Stomach (tissue), 4 donors: Measurements from ENCODE around the gene SYNDIG1.

Source experiments
- EP300 ChIP-seq: sonication (generic); formaldehyde crosslinking; IDR thresholded peaks from one replicate; pipeline ENCODE4 v1.6.1; 2017; ENCODE audit warnings: antibody characterized with exemption
- POLR2AphosphoS5 ChIP-seq, 3 donors: sonication (generic); formaldehyde crosslinking; IDR thresholded peaks; one replicate each; pipeline ENCODE4 v1.6.1; 2016; ENCODE audit warnings: antibody characterized with exemption in 3 of 3
- TF ChIP-seq, protein P1 (sequence below), 7 experiments: fragments of 450-650 bp in 4 of 7; fragments of 200-600 bp in 3 of 7; sonication (generic) in 3 of 7; IDR thresholded peaks; one replicate each; pipeline ENCODE4 v1.5.1; 2016 to 2019; ENCODE audit warnings: antibody characterized with exemption in 7 of 7, control low read depth in 2 of 7, mild to moderate bottlenecking in 1 of 7

DNA sequence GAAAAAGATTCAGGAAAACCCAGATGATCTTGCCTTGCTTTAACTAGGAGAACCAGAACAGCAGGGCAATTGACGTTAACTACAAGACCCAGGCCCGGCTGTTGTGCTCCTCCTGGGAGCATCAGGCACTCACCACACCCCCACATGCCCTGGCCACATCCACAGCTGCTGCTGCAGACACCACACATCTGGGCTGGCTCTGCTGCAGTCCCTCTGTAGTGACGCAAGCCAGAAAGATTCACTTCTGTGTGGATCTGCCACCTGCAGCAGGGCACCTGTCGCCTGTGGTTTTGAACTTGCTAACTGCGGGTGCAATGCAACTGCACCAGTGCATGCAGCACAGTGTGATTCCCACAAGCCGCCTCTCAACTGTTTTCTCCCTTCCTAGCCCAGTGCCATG is 228.8 kb downstream of the SYNDIG1 start:
- TF ChIP-seq, protein P1, sequence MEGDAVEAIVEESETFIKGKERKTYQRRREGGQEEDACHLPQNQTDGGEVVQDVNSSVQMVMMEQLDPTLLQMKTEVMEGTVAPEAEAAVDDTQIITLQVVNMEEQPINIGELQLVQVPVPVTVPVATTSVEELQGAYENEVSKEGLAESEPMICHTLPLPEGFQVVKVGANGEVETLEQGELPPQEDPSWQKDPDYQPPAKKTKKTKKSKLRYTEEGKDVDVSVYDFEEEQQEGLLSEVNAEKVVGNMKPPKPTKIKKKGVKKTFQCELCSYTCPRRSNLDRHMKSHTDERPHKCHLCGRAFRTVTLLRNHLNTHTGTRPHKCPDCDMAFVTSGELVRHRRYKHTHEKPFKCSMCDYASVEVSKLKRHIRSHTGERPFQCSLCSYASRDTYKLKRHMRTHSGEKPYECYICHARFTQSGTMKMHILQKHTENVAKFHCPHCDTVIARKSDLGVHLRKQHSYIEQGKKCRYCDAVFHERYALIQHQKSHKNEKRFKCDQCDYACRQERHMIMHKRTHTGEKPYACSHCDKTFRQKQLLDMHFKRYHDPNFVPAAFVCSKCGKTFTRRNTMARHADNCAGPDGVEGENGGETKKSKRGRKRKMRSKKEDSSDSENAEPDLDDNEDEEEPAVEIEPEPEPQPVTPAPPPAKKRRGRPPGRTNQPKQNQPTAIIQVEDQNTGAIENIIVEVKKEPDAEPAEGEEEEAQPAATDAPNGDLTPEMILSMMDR (IDR thresholded peaks at IDR 0.05): no peak
- TF ChIP-seq POLR2AphosphoS5 (IDR thresholded peaks at IDR 0.05) (no peak), EP300 (no peak)
